Astrocyte (in vitro differentiated cells and primary cell): ENCODE measurements around the gene TENT5C. TPM values are rescaled to one million over a fixed set of nuclear protein-coding genes. Genes with fewer than 3 reads are reported as not detected.

Experiments
- DNase-seq: peaks from one replicate; pipeline ENCODE4 v3.0.0-alpha.2; 2010; ENCODE audit warnings: low read depth
- FAIRE-seq: peaks from 2 replicates; lab custom pipeline; 2011; peaks lifted over from hg19 to GRCh38; lab: Jason Lieb, UNC
- H2AFZ ChIP-seq: 2 replicates; pipeline ENCODE4 v1.6.0; 2012; ENCODE audit warnings: low read depth, low read length, inconsistent platforms
- H3K27ac ChIP-seq: 2 replicates; pipeline ENCODE4 v1.5.1; 2011; ENCODE audit warnings: low read depth, low read length, inconsistent platforms
- H3K27me3 ChIP-seq: 2 replicates; pipeline ENCODE4 v1.6.0; 2011; ENCODE audit warnings: low read length, inconsistent platforms; ENCODE audit not compliant: insufficient read depth
- H3K36me3 ChIP-seq: 2 replicates; pipeline ENCODE4 v1.5.1; 2011; ENCODE audit warnings: low read length, inconsistent platforms; ENCODE audit not compliant: insufficient read depth
- H3K4me1 ChIP-seq: 2 replicates; pipeline ENCODE4 v1.5.1; 2011; ENCODE audit warnings: low read length, inconsistent platforms; ENCODE audit not compliant: insufficient read depth
- H3K4me2 ChIP-seq: 2 replicates; pipeline ENCODE4 v1.6.0; 2012; ENCODE audit warnings: low read length, inconsistent platforms
- H3K4me3 ChIP-seq: 2 replicates; pipeline ENCODE4 v1.5.1; 2011; ENCODE audit warnings: low read depth, mild to moderate bottlenecking, low read length, inconsistent platforms; ENCODE audit not compliant: insufficient read depth
- H3K79me2 ChIP-seq: 2 replicates; pipeline ENCODE4 v1.6.0; 2012; ENCODE audit warnings: mild to moderate bottlenecking, low read length, inconsistent platforms; ENCODE audit not compliant: insufficient read depth
- H3K9ac ChIP-seq: 2 replicates; pipeline ENCODE4 v1.6.0; 2012; ENCODE audit warnings: mild to moderate bottlenecking, low read length, inconsistent platforms
- H3K9me3 ChIP-seq: 2 replicates; pipeline ENCODE4 v1.5.1; 2012; ENCODE audit warnings: low read depth, mild to moderate bottlenecking, low read length, inconsistent platforms; ENCODE audit not compliant: insufficient read depth
- H4K20me1 ChIP-seq: 2 replicates; pipeline ENCODE4 v1.6.0; 2012; ENCODE audit warnings: low read length, inconsistent platforms; ENCODE audit not compliant: insufficient read depth
- H3K27ac Mint-ChIP-seq: one replicate; pipeline ENCODE4 v1.8.0; 2021; ENCODE audit warnings: mild to moderate bottlenecking, mixed read lengths; ENCODE audit not compliant: unreplicated experiment
- H3K27me3 Mint-ChIP-seq: one replicate; pipeline ENCODE4 v1.8.0; 2021; ENCODE audit warnings: low read depth, mixed read lengths; ENCODE audit not compliant: unreplicated experiment
- H3K36me3 Mint-ChIP-seq: one replicate; pipeline ENCODE4 v1.8.0; 2021; ENCODE audit warnings: low read depth, mixed read lengths; ENCODE audit not compliant: unreplicated experiment
- H3K4me1 Mint-ChIP-seq: one replicate; pipeline ENCODE4 v1.8.0; 2021; ENCODE audit warnings: low read depth, mixed read lengths; ENCODE audit not compliant: unreplicated experiment
- H3K4me3 Mint-ChIP-seq: one replicate; pipeline ENCODE4 v1.8.0; 2021; ENCODE audit warnings: mild to moderate bottlenecking, moderate library complexity, mixed read lengths; ENCODE audit not compliant: unreplicated experiment
- H3K9me3 Mint-ChIP-seq: one replicate; pipeline ENCODE4 v1.8.0; 2021; ENCODE audit warnings: mild to moderate bottlenecking, mixed read lengths; ENCODE audit not compliant: unreplicated experiment
- EZH2 ChIP-seq: IDR thresholded peaks from 2 replicates; pipeline ENCODE4 v1.6.1; 2012; ENCODE audit warnings: mild to moderate bottlenecking, low read length, inconsistent platforms; ENCODE audit not compliant: insufficient read depth
- total RNA-seq: library from RNA; stranded (reverse); gene quantifications from 2 replicates; pipeline ENCODE4 v1.2.1, GENCODE V29; 2021
- TF ChIP-seq, protein P1 (sequence below): IDR thresholded peaks from 2 replicates; pipeline ENCODE4 v1.5.1; 2011; ENCODE audit warnings: low read depth, mild to moderate bottlenecking, inconsistent platforms, low read length, moderate library complexity; ENCODE audit not compliant: insufficient read depth

TENT5C gene
- total RNA-seq, 1 donor from 2014 or later, result 0.77 TPM

- TF ChIP-seq, protein P1, sequence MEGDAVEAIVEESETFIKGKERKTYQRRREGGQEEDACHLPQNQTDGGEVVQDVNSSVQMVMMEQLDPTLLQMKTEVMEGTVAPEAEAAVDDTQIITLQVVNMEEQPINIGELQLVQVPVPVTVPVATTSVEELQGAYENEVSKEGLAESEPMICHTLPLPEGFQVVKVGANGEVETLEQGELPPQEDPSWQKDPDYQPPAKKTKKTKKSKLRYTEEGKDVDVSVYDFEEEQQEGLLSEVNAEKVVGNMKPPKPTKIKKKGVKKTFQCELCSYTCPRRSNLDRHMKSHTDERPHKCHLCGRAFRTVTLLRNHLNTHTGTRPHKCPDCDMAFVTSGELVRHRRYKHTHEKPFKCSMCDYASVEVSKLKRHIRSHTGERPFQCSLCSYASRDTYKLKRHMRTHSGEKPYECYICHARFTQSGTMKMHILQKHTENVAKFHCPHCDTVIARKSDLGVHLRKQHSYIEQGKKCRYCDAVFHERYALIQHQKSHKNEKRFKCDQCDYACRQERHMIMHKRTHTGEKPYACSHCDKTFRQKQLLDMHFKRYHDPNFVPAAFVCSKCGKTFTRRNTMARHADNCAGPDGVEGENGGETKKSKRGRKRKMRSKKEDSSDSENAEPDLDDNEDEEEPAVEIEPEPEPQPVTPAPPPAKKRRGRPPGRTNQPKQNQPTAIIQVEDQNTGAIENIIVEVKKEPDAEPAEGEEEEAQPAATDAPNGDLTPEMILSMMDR, result no peak
- no peak for TF ChIP-seq EZH2
- Mint-ChIP-seq H3K27me3 (peaks cover 8% of the 10 kb centered on the region), H3K4me3 (no peak overlapping the region), H3K36me3 (no peaks in the 10 kb centered on the region), H3K9me3 (peaks cover 2% of the 10 kb centered on the region), H3K4me1 (no peaks in the 10 kb centered on the region), H3K27ac (no peak overlapping the region)
- Histone ChIP-seq H3K4me3 (no peak overlapping the region), H3K9ac (no peak overlapping the region), H3K4me1 (no peaks in the 10 kb centered on the region), H3K27me3 (no peaks in the 10 kb centered on the region), H3K27ac (no peak overlapping the region), H3K36me3 (no peaks in the 10 kb centered on the region), H2AFZ (no peak overlapping the region), H3K4me2 (no peak overlapping the region), H3K9me3 (no peaks in the 10 kb centered on the region), H4K20me1 (no peaks in the 10 kb centered on the region), H3K79me2 (no peaks in the 10 kb centered on the region)
- FAIRE-seq, result no peak
- DNase-seq, result no peak
Measured at GRCh38 chr1:117646007-117646811, 40.4 kb downstream of the TENT5C start.

DNA sequence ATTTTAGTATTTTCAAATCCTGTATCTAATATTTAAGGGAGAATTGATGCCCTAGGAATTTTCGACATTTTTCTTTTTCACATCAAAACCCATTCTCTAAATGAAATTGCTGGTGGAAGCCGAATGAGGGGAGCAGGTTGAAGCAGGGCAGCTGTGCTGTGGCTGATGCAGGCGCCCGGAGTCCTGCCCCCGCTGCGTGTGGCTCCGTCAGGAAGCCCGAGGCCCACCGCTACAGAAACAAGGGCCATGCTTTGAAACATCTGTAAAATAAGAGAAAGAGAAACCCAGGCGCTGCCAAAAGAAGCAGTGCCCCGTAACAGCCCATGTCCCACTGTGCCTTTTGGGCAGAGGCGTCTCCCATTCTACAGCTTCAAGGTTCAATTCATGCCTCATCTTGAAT lies 41.1 kb downstream of the TENT5C start:
- H3K27ac ChIP-seq, result no peak overlapping the region
- FAIRE-seq (no peak), DNase-seq (no peak)
- H4K20me1 ChIP-seq, result no peaks in the 10 kb centered on the region
- H3K36me3 Mint-ChIP-seq, result no peaks in the 10 kb centered on the region
- no peak overlapping the region for H3K4me2 ChIP-seq
- no peaks in the 10 kb centered on the region for H3K36me3 ChIP-seq
- peaks cover 8% of the 10 kb centered on the region for H3K27me3 Mint-ChIP-seq
- peaks cover 3% of the 10 kb centered on the region for H3K9me3 Mint-ChIP-seq
- H3K27me3 ChIP-seq, result no peaks in the 10 kb centered on the region
- H3K4me1 ChIP-seq, result no peaks in the 10 kb centered on the region
- no peak overlapping the region for H3K4me3 ChIP-seq
- no peak overlapping the region for H3K9ac ChIP-seq
- TF ChIP-seq EZH2, result no peak
- TF ChIP-seq, protein P1, result no peak
- H3K4me1 Mint-ChIP-seq, result no peaks in the 10 kb centered on the region
- no peak overlapping the region for H3K4me3 Mint-ChIP-seq
- no peak overlapping the region for H2AFZ ChIP-seq
- H3K9me3 ChIP-seq, result no peaks in the 10 kb centered on the region
- H3K79me2 ChIP-seq, result no peaks in the 10 kb centered on the region
- no peak overlapping the region for H3K27ac Mint-ChIP-seq

DNA sequence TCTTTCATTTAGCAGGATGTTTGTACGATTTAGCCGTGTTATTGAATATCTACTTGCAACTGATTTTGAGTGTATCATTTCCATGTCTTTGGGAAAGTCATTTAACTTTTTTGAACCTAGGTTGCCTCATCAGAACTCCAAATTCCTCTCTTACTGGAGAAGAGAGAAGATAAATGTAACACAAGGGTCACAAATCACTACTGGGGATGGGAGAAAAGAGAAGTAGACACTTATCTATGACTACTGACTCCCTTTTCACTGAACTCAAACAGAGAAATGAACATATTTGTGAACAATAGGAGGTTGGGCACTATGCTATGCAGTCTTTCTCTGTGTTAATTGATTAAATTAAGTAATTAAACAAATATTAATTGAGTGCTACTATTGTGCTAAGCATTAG lies 42.2 kb downstream of the TENT5C start:
- H4K20me1 ChIP-seq, result no peaks in the 10 kb centered on the region
- no peak overlapping the region for H2AFZ ChIP-seq
- TF ChIP-seq, protein P1, result no peak
- no peak for TF ChIP-seq EZH2
- no peak overlapping the region for H3K9ac ChIP-seq
- Mint-ChIP-seq H3K27ac (no peak overlapping the region), H3K4me3 (no peak overlapping the region), H3K4me1 (no peaks in the 10 kb centered on the region), H3K9me3 (peaks cover 3% of the 10 kb centered on the region), H3K36me3 (no peaks in the 10 kb centered on the region), H3K27me3 (peaks cover 10% of the 10 kb centered on the region)
- no peaks in the 10 kb centered on the region for H3K9me3 ChIP-seq
- H3K4me3 ChIP-seq, result no peak overlapping the region
- no peaks in the 10 kb centered on the region for H3K27me3 ChIP-seq
- DNase-seq (no peak), FAIRE-seq (no peak)
- no peaks in the 10 kb centered on the region for H3K36me3 ChIP-seq
- no peaks in the 10 kb centered on the region for H3K79me2 ChIP-seq
- H3K4me1 ChIP-seq, result no peaks in the 10 kb centered on the region
- H3K27ac ChIP-seq, result no peak overlapping the region
- H3K4me2 ChIP-seq, result no peak overlapping the region
